SU-DHL-6 (cell line): ENCODE measurements around the gene SLC24A3.

Experiments used
- H2AFZ ChIP-seq: fragments of 200-600 bp; sonication (generic); 2 replicates; pipeline ENCODE4 v1.6.1; 2014; ENCODE audit warnings: low read depth, mild to moderate bottlenecking, moderate library complexity, mixed read lengths, antibody characterized with exemption, low read length; ENCODE audit not compliant: severe bottlenecking
- H3F3A ChIP-seq: fragments of 200-600 bp; shearing (Covaris generic); 2 replicates; pipeline ENCODE4 v1.6.0; 2016; ENCODE audit warnings: antibody characterized with exemption, mild to moderate bottlenecking; ENCODE audit not compliant: insufficient read depth
- H3K27ac ChIP-seq: fragments of 200-600 bp; sonication (generic); 2 replicates; pipeline ENCODE4 v1.5.1; 2016; ENCODE audit warnings: low read depth, mild to moderate bottlenecking, low read length, moderate library complexity, mixed read lengths
- H3K27me3 ChIP-seq: fragments of 200-600 bp; sonication (generic), shearing (Covaris generic); 2 replicates; pipeline ENCODE4 v1.6.0; 2014; ENCODE audit warnings: mild to moderate bottlenecking, low read length
- H3K36me3 ChIP-seq: fragments of 200-600 bp; sonication (generic); 2 replicates; pipeline ENCODE4 v1.6.1; 2014; ENCODE audit warnings: mild to moderate bottlenecking, low read length, mixed read lengths
- H3K4me2 ChIP-seq: fragments of 300-600, 200-600 bp; shearing (Covaris generic), sonication (generic); 2 replicates; pipeline ENCODE4 v1.6.0; 2014; ENCODE audit warnings: low read length, low read depth, mild to moderate bottlenecking; ENCODE audit not compliant: poor library complexity, severe bottlenecking
- H3K4me3 ChIP-seq: fragments of 200-600 bp; sonication (generic); 2 replicates; pipeline ENCODE4 v1.5.1; 2014; ENCODE audit warnings: antibody characterized with exemption, low read length, mild to moderate bottlenecking, mixed read lengths; ENCODE audit not compliant: insufficient read depth, poor library complexity, severe bottlenecking
- H3K79me2 ChIP-seq: fragments of 200-600 bp; sonication (generic); 2 replicates; pipeline ENCODE4 v1.6.1; 2014; ENCODE audit warnings: mild to moderate bottlenecking, low read length, moderate library complexity; ENCODE audit not compliant: insufficient read depth
- H3K9ac ChIP-seq: fragments of 200-600 bp; sonication (generic); 2 replicates; pipeline ENCODE4 v1.7.0; 2014; ENCODE audit warnings: mild to moderate bottlenecking, low read length
- H3K9me2 ChIP-seq: fragments of 200-600 bp; sonication (generic); replicated peaks from 2 replicates; pipeline ENCODE4 v1.6.1; 2014; ENCODE audit warnings: low read length; ENCODE audit not compliant: insufficient read depth
- H3K9me3 ChIP-seq: fragments of 200-600 bp; sonication (generic); 2 replicates; pipeline ENCODE4 v1.6.1; 2014; ENCODE audit warnings: low read length, mixed read lengths; ENCODE audit not compliant: insufficient read depth
- H4K20me1 ChIP-seq: fragments of 200-600 bp; sonication (generic); 2 replicates; pipeline ENCODE4 v1.6.1; 2014; ENCODE audit warnings: low read depth, mild to moderate bottlenecking, antibody characterized with exemption, low read length, moderate library complexity, mixed read lengths
- EZH2phosphoT487 ChIP-seq: fragments of 200-600 bp; sonication (generic), shearing (Covaris generic); conservative IDR thresholded peaks from 2 replicates; pipeline ENCODE4 v1.6.1; 2018; ENCODE audit warnings: mild to moderate bottlenecking, antibody characterized with exemption, low read length, moderate library complexity, mixed read lengths
- TF ChIP-seq, protein P1 (sequence below): fragments of 200-600 bp; sonication (generic); IDR thresholded peaks from one replicate; pipeline ENCODE4 v1.5.1; 2017; ENCODE audit warnings: antibody characterized with exemption, mild to moderate bottlenecking, low read length, moderate library complexity; ENCODE audit not compliant: insufficient read depth, poor library complexity, severe bottlenecking

Gene SLC24A3

DNA sequence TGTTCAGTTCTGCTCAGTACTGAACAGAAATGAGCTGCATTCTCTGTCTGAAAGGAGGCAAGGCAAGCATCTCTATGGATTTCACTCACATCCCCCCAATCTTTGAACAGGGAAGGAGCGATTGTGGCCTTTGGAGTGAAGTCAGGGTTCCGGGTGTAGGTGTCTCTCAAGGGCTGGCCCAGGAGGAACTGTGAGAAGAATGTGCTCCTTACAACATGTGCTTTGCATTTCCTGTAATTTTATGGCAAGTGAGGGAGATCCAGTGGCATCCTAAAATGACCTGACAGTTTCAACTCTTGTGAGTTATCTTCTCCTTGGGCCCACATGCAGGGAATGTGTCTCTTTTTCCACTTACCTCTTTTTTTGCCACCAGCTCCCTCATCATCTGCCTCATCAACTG lies 482.6 kb downstream of the SLC24A3 start:
- Histone ChIP-seq H3K36me3 (no peaks in the 10 kb centered on the region), H3K79me2 (no peaks in the 10 kb centered on the region), H3K9me3 (no peaks in the 10 kb centered on the region), H4K20me1 (no peaks in the 10 kb centered on the region), H3K9me2 (no peaks in the 10 kb centered on the region), H3K27ac (no peak overlapping the region), H3K9ac (no peak overlapping the region), H3K4me3 (no peak overlapping the region), H2AFZ (no peak overlapping the region), H3F3A (no peaks in the 10 kb centered on the region), H3K27me3 (no peaks in the 10 kb centered on the region), H3K4me2 (no peak overlapping the region)
- TF ChIP-seq EZH2phosphoT487, result no peak
- TF ChIP-seq, protein P1, sequence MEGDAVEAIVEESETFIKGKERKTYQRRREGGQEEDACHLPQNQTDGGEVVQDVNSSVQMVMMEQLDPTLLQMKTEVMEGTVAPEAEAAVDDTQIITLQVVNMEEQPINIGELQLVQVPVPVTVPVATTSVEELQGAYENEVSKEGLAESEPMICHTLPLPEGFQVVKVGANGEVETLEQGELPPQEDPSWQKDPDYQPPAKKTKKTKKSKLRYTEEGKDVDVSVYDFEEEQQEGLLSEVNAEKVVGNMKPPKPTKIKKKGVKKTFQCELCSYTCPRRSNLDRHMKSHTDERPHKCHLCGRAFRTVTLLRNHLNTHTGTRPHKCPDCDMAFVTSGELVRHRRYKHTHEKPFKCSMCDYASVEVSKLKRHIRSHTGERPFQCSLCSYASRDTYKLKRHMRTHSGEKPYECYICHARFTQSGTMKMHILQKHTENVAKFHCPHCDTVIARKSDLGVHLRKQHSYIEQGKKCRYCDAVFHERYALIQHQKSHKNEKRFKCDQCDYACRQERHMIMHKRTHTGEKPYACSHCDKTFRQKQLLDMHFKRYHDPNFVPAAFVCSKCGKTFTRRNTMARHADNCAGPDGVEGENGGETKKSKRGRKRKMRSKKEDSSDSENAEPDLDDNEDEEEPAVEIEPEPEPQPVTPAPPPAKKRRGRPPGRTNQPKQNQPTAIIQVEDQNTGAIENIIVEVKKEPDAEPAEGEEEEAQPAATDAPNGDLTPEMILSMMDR, result no peak

DNA sequence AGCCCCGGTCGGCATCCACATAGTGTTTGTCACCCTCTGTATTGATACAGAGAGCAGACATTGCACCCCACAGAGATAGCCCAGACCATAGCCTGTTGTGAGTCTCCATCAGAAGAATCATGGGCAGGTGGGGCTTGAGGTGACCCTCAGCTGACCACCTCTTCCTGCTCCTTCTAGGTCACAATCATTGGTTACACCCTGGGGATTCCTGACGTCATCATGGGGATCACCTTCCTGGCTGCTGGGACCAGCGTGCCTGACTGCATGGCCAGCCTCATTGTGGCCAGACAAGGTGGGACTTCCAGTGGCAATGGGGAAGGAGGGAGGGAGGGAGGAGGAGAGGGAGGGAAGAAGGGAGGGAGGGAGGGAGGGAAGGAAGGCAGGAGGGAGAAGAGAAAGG lies 484.2 kb downstream of the SLC24A3 start:
- no peak overlapping the region for H3K4me2 ChIP-seq
- H4K20me1 ChIP-seq, result no peaks in the 10 kb centered on the region
- H3K9ac ChIP-seq, result no peak overlapping the region
- H3K9me3 ChIP-seq, result no peaks in the 10 kb centered on the region
- H3K79me2 ChIP-seq, result no peaks in the 10 kb centered on the region
- no peaks in the 10 kb centered on the region for H3F3A ChIP-seq
- no peak overlapping the region for H3K27ac ChIP-seq
- no peak for TF ChIP-seq EZH2phosphoT487
- TF ChIP-seq, protein P1, result no peak
- H3K9me2 ChIP-seq, result no peaks in the 10 kb centered on the region
- no peaks in the 10 kb centered on the region for H3K36me3 ChIP-seq
- H3K27me3 ChIP-seq, result no peaks in the 10 kb centered on the region
- no peak overlapping the region for H2AFZ ChIP-seq
- H3K4me3 ChIP-seq, result no peak overlapping the region

DNA sequence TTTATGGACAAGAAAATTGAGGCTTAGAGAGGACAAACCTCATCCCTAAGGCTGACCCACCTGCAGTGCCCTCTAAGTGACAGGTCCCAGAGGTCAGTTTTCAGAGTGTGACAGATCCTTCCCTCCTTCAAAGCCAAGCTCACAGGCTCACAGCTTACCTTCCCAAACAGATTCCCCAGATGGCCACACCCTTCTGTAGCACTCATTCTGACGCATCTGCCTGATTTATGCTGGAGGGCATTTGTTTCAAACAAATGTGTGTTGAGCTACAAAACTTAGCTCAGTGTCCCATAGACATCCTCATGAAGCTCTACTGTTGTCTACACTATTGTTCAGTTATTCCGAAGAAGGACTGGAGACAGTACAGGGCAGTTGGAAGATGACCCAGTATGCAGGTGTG lies 485.0 kb downstream of the SLC24A3 start:
- no peaks in the 10 kb centered on the region for H3K27me3 ChIP-seq
- TF ChIP-seq, protein P1, result no peak
- no peak for TF ChIP-seq EZH2phosphoT487
- no peak overlapping the region for H3K4me3 ChIP-seq
- no peaks in the 10 kb centered on the region for H3K79me2 ChIP-seq
- H3K27ac ChIP-seq, result no peak overlapping the region
- no peaks in the 10 kb centered on the region for H3F3A ChIP-seq
- no peak overlapping the region for H2AFZ ChIP-seq
- H3K9ac ChIP-seq, result no peak overlapping the region
- no peak overlapping the region for H3K4me2 ChIP-seq
- H3K9me3 ChIP-seq, result no peaks in the 10 kb centered on the region
- H4K20me1 ChIP-seq, result no peaks in the 10 kb centered on the region
- H3K9me2 ChIP-seq, result no peaks in the 10 kb centered on the region
- H3K36me3 ChIP-seq, result no peaks in the 10 kb centered on the region
